ENCODE measurements around the gene CLGN. TPM values are rescaled to one million over a fixed set of nuclear protein-coding genes. Genes with fewer than 3 reads are reported as not detected.

CLGN gene
- total and polyA plus RNA-seq, 2 of the 13 experiments (the other 11 are each of a cell fraction or from before 2014, with no cell fraction given): 7.2 to 17.0 TPM

DNA sequence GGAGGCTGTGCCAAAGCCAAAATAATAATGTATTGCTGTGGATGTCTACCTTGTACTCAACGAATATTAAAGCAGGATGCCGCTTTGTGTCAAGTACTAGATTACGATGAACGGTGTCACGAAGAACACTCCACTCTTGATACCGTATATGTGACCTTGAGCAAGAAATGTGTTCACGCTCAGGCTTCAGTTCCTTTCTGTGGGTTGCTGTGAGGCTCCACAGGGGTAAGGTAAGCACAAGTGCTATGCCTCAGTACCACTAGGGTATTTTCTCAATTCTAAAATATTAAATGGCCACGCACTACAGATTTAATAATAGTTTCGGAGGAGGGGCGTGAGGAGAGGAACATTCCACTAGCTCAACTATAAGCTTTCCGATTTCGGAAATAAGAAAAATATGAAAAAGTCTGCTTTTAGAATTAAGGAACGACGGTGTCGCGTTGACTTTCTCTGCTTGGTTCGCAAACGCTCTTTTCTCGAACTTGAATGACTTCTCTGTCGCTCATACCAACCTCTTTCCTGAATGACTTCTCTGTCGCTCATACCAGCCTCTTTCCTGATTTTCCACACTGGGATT, 54.6 kb downstream of the CLGN start:
- Histone ChIP-seq H3K79me2 (ENCODE audit: insufficient read depth, low read length) (peaks cover 40% of the 10 kb centered on the region), H4K20me1 (ENCODE audit: insufficient read depth, low read length) (no peaks in the 10 kb centered on the region; the same call in none of the 2 replicates), H3K36me3 (replicated peaks in 1 of 2; ENCODE audit: control insufficient read depth in 1 of 2, insufficient read depth in 2 of 2, low read length in 2 of 2) (no peaks in the 10 kb centered on the region), H3K4me1 (ENCODE audit: insufficient read depth, low read length) (peaks cover 45% of the 10 kb centered on the region), H3K9me3 (ENCODE audit: low read length) (no peaks in the 10 kb centered on the region), H3K4me2 (ENCODE audit: low read depth, low read length) (peak overlapping the region; percentile 94), H2AFZ (ENCODE audit: low read length) (peak overlapping the region; percentile 93), H3K27ac (ENCODE audit: extremely low read length, insufficient read depth, low read length) (peak overlapping the region; percentile 84), H3K4me3 (replicated peaks in 1 of 3; ENCODE audit: insufficient read depth in 1 of 3, low read depth in 2 of 3, low read length in 3 of 3) (peak overlapping the region; percentile 56 to 78 (median 73)), H3K9ac (ENCODE audit: insufficient read depth, low read depth, low read length) (peak overlapping the region; percentile 83), H3K27me3 (ENCODE audit: control insufficient read depth in 1 of 2, insufficient read depth in 2 of 2, low read length in 2 of 2) (no peaks in the 10 kb centered on the region)
- POLR2A ChIA-PET: interaction anchor here (0.7 to 4.1 kb wide), 13 partner anchors 10 to 707 kb away, joined by 3 to 56 read pairs (median 5); partner anchors contain the start of genes CLGN, ELMOD2 and MGST2
- DNase-seq (ENCODE audit: low spot score): peak; percentile 16
- BruUV-seq (replicated peaks): TSS peak; percentile 96
- peak; percentile 39 for ATAC-seq
- CTCF ChIA-PET (ENCODE audit: low intra/inter-chr PET ratio, low total read pairs): interaction anchor here (2.9 kb wide), 1 partner anchor 13 kb away, joined by 12 read pairs; no protein-coding TSS in a partner anchor
- in situ Hi-C loops (cut with HindIII; ENCODE audit: extremely low pct_ligation_motif_present, low pct_unique_long_range_greater_than_20kb) (no loop called here), intact Hi-C loops (cut with micrococcal nuclease; ENCODE audit: unreplicated experiment) (loop anchor here (2.0 kb wide), 1 partner anchor 54 kb away; the partner anchor contains the start of gene CLGN)
- FAIRE-seq: peak; percentile 4
- under 1% methylated on average over 21 of the region's 21 CpGs for WGBS (ENCODE audit: low lambda C conversion rate)
- no peak for TF ChIP-seq KLF16 (CRISPR knock-in tag; IDR thresholded peaks at IDR 0.05)
- TF ChIP-seq, protein P1, sequence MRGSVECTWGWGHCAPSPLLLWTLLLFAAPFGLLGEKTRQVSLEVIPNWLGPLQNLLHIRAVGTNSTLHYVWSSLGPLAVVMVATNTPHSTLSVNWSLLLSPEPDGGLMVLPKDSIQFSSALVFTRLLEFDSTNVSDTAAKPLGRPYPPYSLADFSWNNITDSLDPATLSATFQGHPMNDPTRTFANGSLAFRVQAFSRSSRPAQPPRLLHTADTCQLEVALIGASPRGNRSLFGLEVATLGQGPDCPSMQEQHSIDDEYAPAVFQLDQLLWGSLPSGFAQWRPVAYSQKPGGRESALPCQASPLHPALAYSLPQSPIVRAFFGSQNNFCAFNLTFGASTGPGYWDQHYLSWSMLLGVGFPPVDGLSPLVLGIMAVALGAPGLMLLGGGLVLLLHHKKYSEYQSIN (CRISPR knock-in tag; IDR thresholded peaks at IDR 0.05; ENCODE audit: borderline replicate concordance): no peak
- peak; percentile 24; the same call in 1 of the 2 replicates for TF ChIP-seq ZSCAN31 (CRISPR knock-in tag; IDR thresholded peaks at IDR 0.05; ENCODE audit: low read depth)
- TF ChIP-seq ZNF331 (CRISPR knock-in tag; IDR thresholded peaks at IDR 0.05): 0 out of 2 replicates have a peak, but pooled peaks have one; percentile 15
- TF ChIP-seq TEAD3 (CRISPR knock-in tag; optimal IDR thresholded peaks at IDR 0.05; ENCODE audit: borderline replicate concordance): peak; percentile 4
- TF ChIP-seq POGK (CRISPR knock-in tag; conservative IDR thresholded peaks at IDR 0.05): no peak
- peak; percentile 69 for TF ChIP-seq ELF4 (CRISPR knock-in tag; IDR thresholded peaks at IDR 0.05; ENCODE audit: borderline replicate concordance)
- TF ChIP-seq SAP130 (CRISPR knock-in tag; IDR thresholded peaks at IDR 0.05; ENCODE audit: low read depth): peak; percentile 5; the same call in 1 of the 2 replicates
- no peak; the same call in 1 of the 2 replicates for TF ChIP-seq GATAD2A (CRISPR knock-in tag; IDR thresholded peaks at IDR 0.05)
- no peak for TF ChIP-seq ZNF234 (CRISPR knock-in tag; conservative IDR thresholded peaks at IDR 0.05)
- no peak for TF ChIP-seq ZNF567 (CRISPR knock-in tag; IDR thresholded peaks at IDR 0.05; ENCODE audit: borderline replicate concordance)
- TF ChIP-seq HNRNPL (IDR thresholded peaks at IDR 0.05; ENCODE audit: low read depth, low read length): no peak
